GM13976 (cell line): Measurements from ENCODE around the gene NXPE2.
"Not testable (repeated sequence)": the region's sequence is repeated elsewhere in the genome, so short reads cannot be mapped to it uniquely, and the experiment has no call there.

Source experiments
- DNase-seq: peaks from one replicate; pipeline ENCODE4 v3.0.0; 2012; ENCODE audit warnings: low spot score
- CTCF ChIP-seq: IDR thresholded peaks from 2 replicates; pipeline ENCODE4 v1.5.1; 2012; ENCODE audit warnings: borderline replicate concordance, mild to moderate bottlenecking; ENCODE audit not compliant: insufficient read depth; ENCODE audit errors: extremely low read depth, missing control alignments, control extremely low read depth
- in situ Hi-C: fragments of 300-500 bp; cut with MboI; formaldehyde crosslinking; loops from one replicate; pipeline ENCODE4 v1.12.0; 2022; ENCODE audit warnings: low sequenced_read_pairs, mixed read lengths, inconsistent platforms; ENCODE audit not compliant: unreplicated experiment

The NXPE2 gene

DNA sequence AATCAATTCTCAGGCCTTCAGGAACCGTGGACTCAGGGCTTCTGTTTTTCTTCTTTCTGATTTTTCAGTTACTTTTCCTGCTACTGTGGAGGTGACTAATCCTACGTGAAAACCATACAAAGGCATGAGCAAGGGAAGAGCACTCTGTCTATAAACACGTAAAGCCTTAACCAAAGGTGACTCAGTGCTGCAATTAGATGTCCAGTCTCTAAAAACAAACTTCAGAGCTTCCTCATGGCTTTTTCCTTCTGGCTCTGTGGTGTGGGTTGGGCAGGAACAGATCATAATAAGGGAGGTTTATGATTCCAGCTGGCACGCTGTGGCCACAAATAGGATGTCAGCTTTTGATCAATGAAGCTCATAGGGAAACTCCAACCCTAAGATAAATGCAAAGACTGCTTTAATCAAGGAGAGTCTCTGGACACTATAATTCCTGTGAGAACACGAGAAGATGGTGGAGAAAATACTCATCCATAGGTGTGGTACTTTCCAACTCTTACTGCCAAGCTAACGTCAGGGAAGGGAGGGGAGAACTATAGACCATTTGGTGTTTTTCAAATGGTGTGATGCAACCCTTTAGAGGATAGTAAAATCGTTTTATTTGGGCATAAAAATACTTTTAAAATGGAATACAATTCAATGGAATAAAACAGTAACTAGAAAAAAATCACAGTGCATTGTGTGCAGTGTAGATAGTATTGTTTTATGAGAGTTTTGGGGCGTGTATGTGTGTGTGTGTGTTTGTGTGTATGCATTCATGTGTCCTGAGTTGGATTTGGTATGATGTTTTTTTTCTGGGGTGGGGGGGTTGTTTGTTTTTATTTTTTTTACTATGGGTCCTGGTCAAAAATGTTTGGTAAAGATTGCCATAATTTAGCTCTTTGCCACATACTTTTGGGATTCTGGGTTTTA is at the start of gene NXPE2:
Gene NXPE2 (plus strand): TSS at position 403 of the 912 bp plus-strand sequence. CDS start 49 bp downstream, at position 452.
- no peak for TF ChIP-seq CTCF
- no peak for DNase-seq
- in situ Hi-C loops = no loop called here

DNA sequence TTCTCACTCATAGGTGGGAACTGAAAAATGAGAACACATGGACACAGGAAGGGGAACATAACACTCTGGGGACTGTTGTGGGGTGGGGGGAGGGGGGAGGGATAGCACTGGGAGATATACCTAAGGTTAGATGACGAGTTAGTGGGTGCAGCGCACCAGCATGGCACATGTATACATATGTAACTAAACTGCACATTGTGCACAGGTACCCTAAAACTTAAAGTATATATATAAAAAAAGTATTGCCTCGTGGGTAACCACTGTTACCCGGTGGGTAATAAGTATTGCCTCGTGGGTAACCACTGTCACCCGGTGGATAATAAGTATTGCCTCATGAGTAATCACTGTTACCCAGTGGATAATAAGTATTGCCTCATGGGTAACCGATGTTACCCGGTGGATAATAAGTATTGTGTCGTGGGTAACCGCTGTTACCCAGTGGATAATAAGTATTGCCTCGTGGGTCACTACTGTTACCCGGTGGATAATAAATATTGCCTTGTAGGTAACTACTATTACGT is 46.8 kb upstream of the NXPE2 start:
- DNase-seq, in situ Hi-C loops: not testable (repeated sequence)

GRCh38 chr11:114639440-114639839 is 38.9 kb upstream of the NXPE2 start:
- in situ Hi-C loops, DNase-seq: not testable (repeated sequence)

DNA sequence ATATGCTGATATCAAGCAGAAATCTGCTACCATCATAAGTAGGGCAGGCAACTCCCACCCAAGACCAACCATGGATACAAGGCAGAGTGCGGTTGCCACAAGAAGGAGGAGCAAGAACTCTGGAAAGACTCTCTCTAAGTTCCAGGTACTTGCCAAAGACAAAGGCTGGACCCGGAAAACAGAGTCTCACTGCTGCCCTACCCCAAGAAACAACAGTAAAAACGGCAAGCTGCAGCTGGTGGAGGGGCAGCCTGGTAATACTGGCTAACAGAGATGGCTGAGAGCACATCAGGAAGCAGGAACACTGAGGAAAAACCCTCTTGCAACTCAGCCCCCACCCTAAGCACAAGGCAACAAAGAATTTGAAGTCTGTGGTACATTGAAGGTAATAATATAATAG is 27.7 kb upstream of the NXPE2 start:
- no peak for TF ChIP-seq CTCF
- in situ Hi-C loops = no loop called here
- DNase-seq = no peak

DNA sequence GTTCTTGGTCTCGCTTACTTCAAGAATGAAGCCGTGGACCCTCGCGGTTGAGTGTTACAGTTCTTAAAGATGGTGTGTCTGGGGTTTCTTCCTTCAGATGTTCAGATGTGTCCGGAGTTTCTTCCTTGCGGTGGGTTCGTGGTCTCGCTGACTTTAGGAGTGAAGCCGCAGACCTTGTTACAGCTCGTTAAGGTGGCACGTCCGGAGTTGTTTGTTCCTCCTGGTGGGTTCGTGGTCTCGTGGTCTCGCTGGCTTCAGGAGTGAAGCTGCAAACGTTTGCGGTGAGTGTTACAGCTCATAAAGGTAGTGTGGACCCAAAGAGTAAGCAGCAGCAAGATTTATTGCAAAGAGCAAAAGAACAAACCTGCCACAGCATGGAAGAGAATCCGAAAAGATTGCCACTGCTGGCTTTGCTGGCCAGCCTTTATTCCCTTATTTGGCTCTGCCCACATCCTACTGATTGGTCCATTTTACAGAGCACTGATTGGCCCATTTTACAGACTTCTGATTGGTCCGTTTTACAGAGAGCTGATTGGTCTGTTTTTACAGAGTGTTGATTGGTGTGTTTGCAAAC is 27.1 kb upstream of the NXPE2 start:
- in situ Hi-C loops = no loop called here
- no peak for DNase-seq
- TF ChIP-seq CTCF = no peak

- no peak for TF ChIP-seq CTCF
- in situ Hi-C loops = no loop called here
- no peak for DNase-seq
Measured at GRCh38 chr11:114653148-114653547, 25.2 kb upstream of the NXPE2 start.

DNA sequence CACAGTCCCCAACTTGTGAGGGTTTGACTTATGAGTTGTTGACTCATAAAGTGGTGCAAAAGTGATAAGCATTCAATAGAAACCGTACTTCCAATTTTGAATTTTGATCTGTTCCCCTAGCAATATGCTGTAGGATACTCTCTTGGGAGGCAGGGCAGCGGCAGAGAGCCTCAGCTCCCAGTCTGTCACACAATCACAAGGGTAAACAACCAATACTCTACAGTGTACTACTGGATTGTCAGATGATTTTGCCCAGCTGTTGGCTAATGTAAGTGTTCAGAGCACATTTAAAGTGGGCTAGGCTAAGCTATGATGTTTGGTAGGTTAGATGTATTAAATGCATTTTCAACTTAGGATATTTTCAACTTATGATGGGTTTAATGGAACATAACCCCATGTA is 13.7 kb upstream of the NXPE2 start:
- in situ Hi-C loops = no loop called here
- no peak for TF ChIP-seq CTCF
- DNase-seq = no peak
